ENCODE measurements around the gene DCDC2B.

DCDC2B gene

DNA sequence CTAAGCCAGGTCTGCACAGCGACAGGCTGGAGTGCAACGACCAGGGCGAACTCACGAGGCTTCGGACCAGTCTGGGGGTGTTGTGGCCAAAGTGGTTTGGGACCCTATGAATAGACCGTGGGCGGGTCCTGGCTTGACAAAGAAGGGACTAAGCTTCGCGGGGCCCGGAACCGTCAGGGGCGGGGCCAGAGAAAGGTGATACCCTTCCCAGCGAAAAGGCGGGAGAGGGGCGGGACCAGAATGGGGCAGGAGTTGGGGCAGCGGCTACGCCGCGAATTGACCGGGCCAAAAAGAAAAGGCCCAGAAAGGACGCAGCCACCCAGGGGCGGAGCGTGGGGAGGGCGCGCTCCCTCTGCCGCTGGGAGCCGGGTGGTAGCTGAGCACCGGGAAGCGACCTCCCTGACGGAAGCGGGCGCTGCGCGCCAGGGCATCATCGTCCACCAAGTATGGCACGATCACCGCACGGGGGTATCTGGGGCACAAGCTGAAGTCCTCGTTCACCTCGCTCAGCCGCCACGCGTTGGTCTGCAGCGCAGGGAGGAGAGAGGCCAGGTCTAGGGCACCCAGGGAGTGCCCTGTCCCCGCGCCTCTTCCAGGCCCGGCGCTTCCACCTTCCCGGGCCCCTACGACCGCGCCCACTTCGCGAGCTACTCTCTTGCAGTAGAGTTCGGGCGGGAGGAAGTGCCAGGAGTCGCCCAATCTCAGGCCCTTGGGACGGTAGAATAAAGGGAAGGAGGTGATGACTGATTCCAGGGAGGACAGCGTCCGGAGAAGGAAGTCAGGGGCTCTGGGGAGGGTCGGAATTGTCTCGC lies 31.5 kb downstream of the DCDC2B start:
- Histone ChIP-seq H3K27me3 (ENCODE audit: control insufficient read depth in 1 of 2, insufficient read depth in 2 of 2, low read length in 2 of 2) (no peaks in the 10 kb centered on the region), H3K9ac (ENCODE audit: low read depth in 1 of 2, low read length in 2 of 2) (peak overlapping the region; percentile 59 to 64), H3K36me3 (ENCODE audit: control insufficient read depth in 1 of 2, insufficient read depth in 2 of 2, low read length in 2 of 2) (no peaks in the 10 kb centered on the region), H3K27ac (ENCODE audit: low read depth, low read length) (peak overlapping the region; percentile 36), H3K9me3 (ENCODE audit: control insufficient read depth in 1 of 2, low read length in 2 of 2) (no peaks in the 10 kb centered on the region), H3K4me1 (ENCODE audit: control insufficient read depth in 1 of 2, insufficient read depth in 2 of 2, low read length in 2 of 2) (peaks cover 0 to 24% of the 10 kb centered on the region in 2 donors), H3K4me3 (ENCODE audit: low read depth in 1 of 2, low read length in 2 of 2) (peak overlapping the region; percentile 71 to 86)

DNA sequence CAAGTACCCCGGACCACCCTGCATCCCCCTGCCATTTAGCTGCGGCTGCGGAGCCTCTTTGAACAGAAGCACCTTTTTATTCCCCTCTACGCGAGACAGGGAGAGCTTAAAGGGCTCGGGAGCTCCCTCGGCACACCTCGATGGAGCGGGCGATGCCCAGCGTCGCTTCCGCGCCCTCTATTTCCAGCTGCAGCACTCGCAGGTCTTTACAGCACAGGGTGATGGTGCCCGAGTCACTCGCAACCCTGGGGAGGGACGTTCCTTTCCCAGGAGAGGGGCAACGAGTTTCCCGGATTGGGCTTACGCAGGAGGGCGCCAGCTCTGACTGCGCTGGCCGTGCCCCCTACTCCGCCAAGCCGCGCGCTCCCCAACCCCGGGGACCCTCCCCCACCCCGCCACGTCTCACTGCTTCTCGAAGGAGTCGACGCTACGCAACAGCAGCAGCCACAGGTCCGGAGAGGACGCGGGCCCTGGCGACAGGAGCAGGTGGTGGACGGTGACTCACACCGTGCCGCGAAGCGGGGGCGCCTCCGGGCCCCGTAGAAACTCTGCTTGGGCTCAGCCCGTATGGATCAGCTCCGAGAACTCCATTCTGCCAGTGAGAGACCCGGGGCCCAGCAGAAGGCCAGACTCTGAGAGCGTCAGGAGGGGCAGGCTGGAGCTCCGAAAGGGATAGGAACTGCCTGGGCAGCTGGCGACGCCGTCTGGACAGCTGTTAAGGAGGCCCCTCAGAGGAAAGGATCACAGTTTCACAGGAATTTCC lies 32.3 kb downstream of the DCDC2B start:
- H3K9ac ChIP-seq (ENCODE audit: low read depth in 1 of 2, low read length in 2 of 2) = peak overlapping the region; percentile 59 to 64
- no peaks in the 10 kb centered on the region for H3K27me3 ChIP-seq (ENCODE audit: control insufficient read depth in 1 of 2, insufficient read depth in 2 of 2, low read length in 2 of 2)
- peaks cover 0 to 24% of the 10 kb centered on the region in 2 donors for H3K4me1 ChIP-seq (ENCODE audit: control insufficient read depth in 1 of 2, insufficient read depth in 2 of 2, low read length in 2 of 2)
- H3K4me3 ChIP-seq (ENCODE audit: low read depth in 1 of 2, low read length in 2 of 2) = peak overlapping the region; percentile 71 to 86
- no peaks in the 10 kb centered on the region for H3K36me3 ChIP-seq (ENCODE audit: control insufficient read depth in 1 of 2, insufficient read depth in 2 of 2, low read length in 2 of 2)
- no peaks in the 10 kb centered on the region for H3K9me3 ChIP-seq (ENCODE audit: control insufficient read depth in 1 of 2, low read length in 2 of 2)
- peak overlapping the region; percentile 36 for H3K27ac ChIP-seq (ENCODE audit: low read depth, low read length)

DNA sequence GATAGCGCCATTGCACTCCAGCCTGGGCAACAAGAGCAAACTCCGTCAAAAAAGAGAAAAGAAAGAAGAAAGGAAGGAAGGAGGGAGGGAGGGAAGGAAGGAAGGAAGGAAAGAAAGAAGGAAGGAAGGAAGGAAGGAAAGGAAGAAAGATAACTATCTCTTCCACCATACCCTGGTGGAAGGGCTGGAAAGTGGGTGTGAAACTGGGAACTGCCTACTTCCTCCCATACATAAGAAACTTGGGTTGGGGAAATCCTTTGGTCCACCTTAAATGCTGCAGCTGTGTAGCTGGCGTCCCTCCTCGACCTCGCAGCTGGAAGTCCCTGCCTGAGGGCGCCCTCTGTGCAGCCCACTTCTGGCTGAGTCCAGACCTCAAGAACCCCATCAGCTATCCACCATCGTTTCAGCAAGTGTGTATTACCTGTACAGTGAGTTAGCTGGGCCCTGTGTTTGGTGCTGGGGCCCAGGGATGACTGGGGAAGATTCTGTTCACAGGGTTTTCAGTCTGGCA lies 33.5 kb downstream of the DCDC2B start:
- Histone ChIP-seq H3K36me3 (ENCODE audit: control insufficient read depth in 1 of 2, insufficient read depth in 2 of 2, low read length in 2 of 2) (no peaks in the 10 kb centered on the region), H3K27me3 (ENCODE audit: control insufficient read depth in 1 of 2, insufficient read depth in 2 of 2, low read length in 2 of 2) (no peaks in the 10 kb centered on the region), H3K9me3 (ENCODE audit: control insufficient read depth in 1 of 2, low read length in 2 of 2) (no peaks in the 10 kb centered on the region), H3K4me1 (ENCODE audit: control insufficient read depth in 1 of 2, insufficient read depth in 2 of 2, low read length in 2 of 2) (peaks cover 0 to 29% of the 10 kb centered on the region in 2 donors), H3K27ac (ENCODE audit: low read depth, low read length) (no peak overlapping the region), H3K4me3 (ENCODE audit: low read depth in 1 of 2, low read length in 2 of 2) (no peak overlapping the region), H3K9ac (ENCODE audit: low read depth in 1 of 2, low read length in 2 of 2) (no peak overlapping the region)

DNA sequence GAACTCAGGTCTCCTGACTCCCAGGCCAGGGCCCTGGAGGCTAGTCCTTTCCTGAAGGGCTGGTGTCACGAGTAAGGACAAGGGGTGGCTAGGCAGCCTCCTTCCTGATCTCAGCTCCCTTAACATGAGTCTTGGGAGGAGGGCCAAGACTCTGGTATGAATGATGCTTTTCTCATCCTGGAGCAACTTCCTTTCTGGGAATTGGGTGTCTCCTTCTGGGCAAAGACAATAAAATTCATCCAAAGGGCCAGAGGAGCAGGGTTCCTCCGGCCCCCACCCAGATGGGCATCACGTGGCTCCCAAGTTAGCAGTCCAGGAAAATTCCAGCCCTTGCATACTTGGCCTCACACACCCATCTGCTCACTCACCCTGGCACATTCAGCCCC lies 38.0 kb downstream of the DCDC2B start, which contains the start of gene FAM167B:
TSS of gene FAM167B (plus strand) at position 335 of the 386 bp plus-strand sequence. CDS start 200 bp downstream, outside the sequence.
- Histone ChIP-seq H3K4me3 (ENCODE audit: low read depth in 1 of 2, low read length in 2 of 2) (no peak within 1 kb of the TSS), H3K4me1 (ENCODE audit: control insufficient read depth in 1 of 2, insufficient read depth in 2 of 2, low read length in 2 of 2) (peaks cover 11 to 32% of the 10 kb centered on the region in 2 donors), H3K36me3 (ENCODE audit: control insufficient read depth in 1 of 2, insufficient read depth in 2 of 2, low read length in 2 of 2) (no peaks in the 10 kb centered on the region), H3K27ac (ENCODE audit: low read depth, low read length) (peak within 1 kb of the TSS; percentile 17), H3K9ac (ENCODE audit: low read depth in 1 of 2, low read length in 2 of 2) (no peak within 1 kb of the TSS), H3K27me3 (ENCODE audit: control insufficient read depth in 1 of 2, insufficient read depth in 2 of 2, low read length in 2 of 2) (no peaks in the 10 kb centered on the region), H3K9me3 (ENCODE audit: control insufficient read depth in 1 of 2, low read length in 2 of 2) (no peaks in the 10 kb centered on the region)

GRCh38 chr1:32247452-32247851 lies 38.6 kb downstream of the DCDC2B start:
- Histone ChIP-seq H3K4me3 (ENCODE audit: low read depth in 1 of 2, low read length in 2 of 2) (no peak overlapping the region), H3K9ac (ENCODE audit: low read depth in 1 of 2, low read length in 2 of 2) (no peak overlapping the region)

DNA sequence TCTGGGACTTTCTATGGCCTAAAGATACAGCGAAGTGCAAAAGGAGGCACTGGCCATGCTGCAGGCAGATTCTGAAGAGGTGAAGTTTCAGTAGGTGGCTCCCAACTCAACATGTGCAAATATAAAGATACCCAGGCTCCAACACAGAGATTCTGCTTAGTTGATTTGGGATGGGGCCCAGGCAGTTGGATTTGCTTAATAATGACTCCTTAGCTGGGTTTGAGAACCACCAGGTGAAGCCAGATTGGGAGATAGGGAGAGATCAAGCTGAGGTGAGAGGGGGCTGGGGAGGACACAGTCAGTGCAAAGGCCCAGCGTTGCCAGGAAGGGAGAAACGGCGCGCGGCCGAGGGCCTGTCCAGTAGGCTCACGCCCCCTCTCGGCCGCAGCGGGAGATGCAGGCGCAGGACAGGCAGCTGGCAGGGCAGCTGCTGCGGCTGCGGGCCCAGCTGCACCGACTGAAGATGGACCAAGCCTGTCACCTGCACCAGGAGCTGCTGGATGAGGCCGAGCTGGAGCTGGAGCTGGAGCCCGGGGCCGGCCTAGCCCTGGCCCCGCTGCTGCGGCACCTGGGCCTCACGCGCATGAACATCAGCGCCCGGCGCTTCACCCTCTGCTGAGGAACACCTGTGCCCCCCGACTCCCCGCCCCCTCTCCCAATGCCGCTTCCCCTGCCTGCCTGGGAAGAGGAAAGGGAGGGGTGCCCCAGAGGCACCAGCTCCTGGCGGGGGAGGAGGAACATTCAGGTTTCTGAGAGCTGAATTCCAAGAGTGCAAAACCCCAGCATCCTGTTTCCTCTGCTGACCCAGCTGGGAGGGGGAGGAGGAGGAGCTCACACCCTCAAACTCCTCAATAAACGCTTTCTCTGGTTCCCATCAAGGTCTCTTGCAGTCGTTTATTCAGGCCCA lies 39.3 kb downstream of the DCDC2B start:
- no peaks in the 10 kb centered on the region for H3K36me3 ChIP-seq (ENCODE audit: control insufficient read depth in 1 of 2, insufficient read depth in 2 of 2, low read length in 2 of 2)
- H3K4me1 ChIP-seq (ENCODE audit: control insufficient read depth in 1 of 2, insufficient read depth in 2 of 2, low read length in 2 of 2) = peaks cover 11 to 35% of the 10 kb centered on the region in 2 donors
- peak overlapping the region in 1 of 2 donors; percentile 18 for H3K9ac ChIP-seq (ENCODE audit: low read depth in 1 of 2, low read length in 2 of 2)
- no peak overlapping the region for H3K27ac ChIP-seq (ENCODE audit: low read depth, low read length)
- H3K9me3 ChIP-seq (ENCODE audit: control insufficient read depth in 1 of 2, low read length in 2 of 2) = no peaks in the 10 kb centered on the region
- no peaks in the 10 kb centered on the region for H3K27me3 ChIP-seq (ENCODE audit: control insufficient read depth in 1 of 2, insufficient read depth in 2 of 2, low read length in 2 of 2)
- peak overlapping the region in 1 of 2 donors; percentile 47 for H3K4me3 ChIP-seq (ENCODE audit: low read depth in 1 of 2, low read length in 2 of 2)

More at GRCh38 chr1:32247452-32247851, 38.6 kb downstream of the DCDC2B start:
- Histone ChIP-seq H3K27me3 (ENCODE audit: control insufficient read depth in 1 of 2, insufficient read depth in 2 of 2, low read length in 2 of 2) (no peaks in the 10 kb centered on the region), H3K4me1 (ENCODE audit: control insufficient read depth in 1 of 2, insufficient read depth in 2 of 2, low read length in 2 of 2) (peaks cover 11 to 35% of the 10 kb centered on the region in 2 donors), H3K27ac (ENCODE audit: low read depth, low read length) (peak overlapping the region; percentile 17), H3K36me3 (ENCODE audit: control insufficient read depth in 1 of 2, insufficient read depth in 2 of 2, low read length in 2 of 2) (no peaks in the 10 kb centered on the region), H3K9me3 (ENCODE audit: control insufficient read depth in 1 of 2, low read length in 2 of 2) (no peaks in the 10 kb centered on the region)

- no peaks in the 10 kb centered on the region for H3K27me3 ChIP-seq (ENCODE audit: control insufficient read depth in 1 of 2, insufficient read depth in 2 of 2, low read length in 2 of 2)
- H3K9me3 ChIP-seq (ENCODE audit: control insufficient read depth in 1 of 2, low read length in 2 of 2) = no peaks in the 10 kb centered on the region
- no peaks in the 10 kb centered on the region for H3K36me3 ChIP-seq (ENCODE audit: control insufficient read depth in 1 of 2, insufficient read depth in 2 of 2, low read length in 2 of 2)
- peak overlapping the region in 1 of 2 donors; percentile 44 for H3K4me3 ChIP-seq (ENCODE audit: low read depth in 1 of 2, low read length in 2 of 2)
- peaks cover 11 to 35% of the 10 kb centered on the region in 2 donors for H3K4me1 ChIP-seq (ENCODE audit: control insufficient read depth in 1 of 2, insufficient read depth in 2 of 2, low read length in 2 of 2)
- H3K27ac ChIP-seq (ENCODE audit: low read depth, low read length) = peak overlapping the region; percentile 87
- peak overlapping the region in 1 of 2 donors; percentile 8 for H3K9ac ChIP-seq (ENCODE audit: low read depth in 1 of 2, low read length in 2 of 2)
Measured at GRCh38 chr1:32249831-32250525, 41.1 kb downstream of the DCDC2B start.

DNA sequence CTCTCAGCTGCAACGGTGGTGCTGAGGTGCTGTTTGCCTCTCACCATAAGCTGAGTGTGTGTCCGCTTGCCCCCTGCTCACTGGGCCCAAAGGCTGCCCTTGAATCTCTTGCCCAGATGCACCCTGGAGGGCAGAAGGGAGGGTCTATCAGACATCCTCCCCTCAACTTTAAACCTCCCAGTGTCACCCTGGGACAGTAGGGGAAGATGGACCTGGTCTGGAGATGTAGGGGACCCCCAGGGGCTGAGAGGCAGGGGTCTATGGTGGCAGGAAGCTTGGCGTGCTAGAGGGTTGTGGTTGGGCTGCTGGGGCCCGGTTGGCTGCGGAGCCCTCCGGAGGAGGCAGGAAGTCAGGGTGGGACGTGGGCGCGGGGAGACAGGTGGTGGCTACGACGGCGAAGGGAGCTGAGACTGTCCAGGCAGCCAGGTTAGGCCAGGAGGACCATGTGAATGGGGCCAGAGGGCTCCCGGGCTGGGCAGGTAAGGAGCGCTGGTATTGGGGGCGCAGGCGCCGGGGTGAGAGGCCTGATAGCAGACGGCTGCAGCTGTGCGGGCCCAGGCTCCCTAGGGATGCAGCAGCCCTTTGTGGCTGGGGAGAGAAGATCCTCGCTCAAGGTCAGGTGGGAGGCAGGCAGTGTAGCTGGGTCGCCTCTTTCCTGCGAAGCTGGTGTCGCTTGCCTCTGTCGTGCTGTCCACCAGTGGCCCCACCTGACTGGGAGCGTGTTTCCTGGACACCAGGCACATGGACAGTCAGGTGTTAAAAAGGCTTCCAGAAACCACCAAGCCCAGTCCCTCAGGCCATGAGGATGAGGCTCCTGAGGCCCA lies 42.2 kb downstream of the DCDC2B start, which contains the start of gene LCK:
TSS of gene LCK (plus strand) at position 373 of the 824 bp plus-strand sequence. CDS start 23,065 bp downstream, outside the sequence.
- H3K9ac ChIP-seq (ENCODE audit: low read depth in 1 of 2, low read length in 2 of 2) = peak within 1 kb of the TSS; percentile 39 to 46
- H3K9me3 ChIP-seq (ENCODE audit: control insufficient read depth in 1 of 2, low read length in 2 of 2) = no peaks in the 10 kb centered on the region
- peaks cover 11 to 35% of the 10 kb centered on the region in 2 donors for H3K4me1 ChIP-seq (ENCODE audit: control insufficient read depth in 1 of 2, insufficient read depth in 2 of 2, low read length in 2 of 2)
- peak within 1 kb of the TSS; percentile 44 to 60 for H3K4me3 ChIP-seq (ENCODE audit: low read depth in 1 of 2, low read length in 2 of 2)
- H3K27ac ChIP-seq (ENCODE audit: low read depth, low read length) = peak within 1 kb of the TSS; percentile 87
- no peaks in the 10 kb centered on the region for H3K36me3 ChIP-seq (ENCODE audit: control insufficient read depth in 1 of 2, insufficient read depth in 2 of 2, low read length in 2 of 2)
- H3K27me3 ChIP-seq (ENCODE audit: control insufficient read depth in 1 of 2, insufficient read depth in 2 of 2, low read length in 2 of 2) = no peaks in the 10 kb centered on the region

All from duodenal mucosa (tissue), 2 donors.